Liver (tissue), 3 donors: Measurements from ENCODE around the gene BCAS2.

Experiments used
- ATF3 ChIP-seq: IDR thresholded peaks from 2 replicates; pipeline ENCODE4 v1.6.1; 2016; ENCODE audit warnings: antibody characterized with exemption
- CTCF ChIP-seq: fragments of 150-350 bp; IDR thresholded peaks from 2 replicates; pipeline ENCODE4 v1.5.1; 2017; ENCODE audit warnings: improper control_type of control experiment, low read depth, low read length; ENCODE audit not compliant: missing input control
- GABPA ChIP-seq, 2 donors: IDR thresholded peaks in 1 of 2; conservative IDR thresholded peaks in 1 of 2; 2 replicates each; pipeline ENCODE4 v1.6.1; 2016; ENCODE audit warnings: antibody characterized with exemption in 2 of 2, mild to moderate bottlenecking in 1 of 2, moderate library complexity in 1 of 2
- HNF4A ChIP-seq, 2 donors: conservative IDR thresholded peaks; 2 replicates each; pipeline ENCODE4 v1.6.1; 2016; ENCODE audit warnings: antibody characterized with exemption in 2 of 2, mild to moderate bottlenecking in 2 of 2
- JUND ChIP-seq, 2 donors: IDR thresholded peaks; 2 replicates each; pipeline ENCODE4 v1.6.1; 2016; ENCODE audit warnings: antibody characterized with exemption in 2 of 2
- MAX ChIP-seq: IDR thresholded peaks from 2 replicates; pipeline ENCODE4 v1.6.1; 2016; ENCODE audit warnings: antibody characterized with exemption
- REST ChIP-seq: IDR thresholded peaks from 2 replicates; pipeline ENCODE4 v1.6.1; 2016; ENCODE audit warnings: antibody characterized with exemption, mild to moderate bottlenecking
- TAF1 ChIP-seq: conservative IDR thresholded peaks from 2 replicates; pipeline ENCODE4 v1.6.1; 2016; ENCODE audit warnings: antibody characterized with exemption, mild to moderate bottlenecking
- YY1 ChIP-seq: IDR thresholded peaks from 2 replicates; pipeline ENCODE4 v1.6.1; 2016; ENCODE audit warnings: antibody characterized with exemption, mild to moderate bottlenecking
- ZBTB33 ChIP-seq: IDR thresholded peaks from 2 replicates; pipeline ENCODE4 v1.6.1; 2016; ENCODE audit warnings: antibody characterized with exemption
- donor health status: healthy.
- donor health status: healthy.

GRCh38 chr1:114589122-114589521 is 7.7 kb upstream of the BCAS2 start:
- TF ChIP-seq MAX, result no peak
- no peak for TF ChIP-seq YY1
- no peak for TF ChIP-seq REST
- no peak for TF ChIP-seq CTCF
- TF ChIP-seq JUND (IDR thresholded peaks at IDR 0.05), result no peak
- no peak for TF ChIP-seq ATF3
- TF ChIP-seq TAF1, result no peak
- TF ChIP-seq GABPA (IDR thresholded peaks at IDR 0.05 in 1 of 2, conservative IDR thresholded peaks at IDR 0.05 in 1 of 2), result no peak
- TF ChIP-seq ZBTB33, result no peak
- no peak for TF ChIP-seq HNF4A (conservative IDR thresholded peaks at IDR 0.05)
